ENCODE results near the gene EPHB1.

EPHB1 gene

GRCh38 chr3:135213822-135214221 lies 418.8 kb downstream of the EPHB1 start:
- TF ChIP-seq CTCF (IDR thresholded peaks at IDR 0.05): no peak

GRCh38 chr3:135214400-135214799 lies 419.3 kb downstream of the EPHB1 start:
- TF ChIP-seq CTCF (IDR thresholded peaks at IDR 0.05): no peak

- TF ChIP-seq CTCF (IDR thresholded peaks at IDR 0.05): no peak
Observed at GRCh38 chr3:135215516-135215915, 420.5 kb downstream of the EPHB1 start.

- TF ChIP-seq CTCF (IDR thresholded peaks at IDR 0.05): no peak
Observed at GRCh38 chr3:135216659-135217058, 421.6 kb downstream of the EPHB1 start.

- no peak for TF ChIP-seq CTCF (IDR thresholded peaks at IDR 0.05)
Observed at GRCh38 chr3:135217730-135218129, 422.7 kb downstream of the EPHB1 start.

GRCh38 chr3:135218304-135218703 lies 423.2 kb downstream of the EPHB1 start:
- TF ChIP-seq CTCF (IDR thresholded peaks at IDR 0.05): no peak

GRCh38 chr3:135218782-135219181 lies 423.7 kb downstream of the EPHB1 start:
- no peak for TF ChIP-seq CTCF (IDR thresholded peaks at IDR 0.05)

GRCh38 chr3:135224815-135225362 lies 429.8 kb downstream of the EPHB1 start:
- TF ChIP-seq CTCF (IDR thresholded peaks at IDR 0.05): no peak
